HG03135 (cell line): ENCODE data around the gene RAB31.
"Not testable (repeated sequence)": the region's sequence is repeated elsewhere in the genome, so short reads cannot be mapped to it uniquely, and the experiment has no call there.

Experiments used
- ATAC-seq: cut with Tn5 transposase; IDR thresholded peaks from one replicate; pipeline ENCODE4 v1.9.1; 2021; ENCODE audit warnings: mild to moderate bottlenecking, moderate library complexity; ENCODE audit not compliant: unreplicated experiment

RAB31 gene

GRCh38 chr18:9757827-9758621, 49.9 kb downstream of the RAB31 start:
- no peak for ATAC-seq

- ATAC-seq = no peak
Measured at GRCh38 chr18:9758624-9759075, 50.5 kb downstream of the RAB31 start.

GRCh38 chr18:9760641-9761040, 52.5 kb downstream of the RAB31 start:
- ATAC-seq = no peak

GRCh38 chr18:9762526-9762925, 54.4 kb downstream of the RAB31 start:
- ATAC-seq = no peak

GRCh38 chr18:9763157-9763556, 55.1 kb downstream of the RAB31 start:
- no peak for ATAC-seq

GRCh38 chr18:9764011-9764481, 55.9 kb downstream of the RAB31 start:
- no peak for ATAC-seq

GRCh38 chr18:9765501-9765900, 57.4 kb downstream of the RAB31 start:
- no peak for ATAC-seq

- no peak for ATAC-seq
Measured at GRCh38 chr18:9766076-9766481, 58.0 kb downstream of the RAB31 start.

- ATAC-seq = no peak
Measured at GRCh38 chr18:9766740-9767139, 58.6 kb downstream of the RAB31 start.

- not testable (repeated sequence) for ATAC-seq
Measured at GRCh38 chr18:9768071-9768691, 60.1 kb downstream of the RAB31 start.

- ATAC-seq = not testable (repeated sequence)
Measured at GRCh38 chr18:9770111-9770510, 62.0 kb downstream of the RAB31 start.

- ATAC-seq = no peak
Measured at GRCh38 chr18:9771261-9771976, 63.3 kb downstream of the RAB31 start.

- ATAC-seq = no peak
Measured at GRCh38 chr18:9771977-9772660, 64.0 kb downstream of the RAB31 start.

GRCh38 chr18:9772847-9773677, 65.0 kb downstream of the RAB31 start:
- no peak for ATAC-seq

GRCh38 chr18:9774150-9774549, 66.0 kb downstream of the RAB31 start:
- no peak for ATAC-seq

GRCh38 chr18:9775178-9775577, 67.1 kb downstream of the RAB31 start:
- no peak for ATAC-seq

GRCh38 chr18:9779630-9780029, 71.5 kb downstream of the RAB31 start:
- no peak for ATAC-seq

GRCh38 chr18:9782073-9782857, 74.2 kb downstream of the RAB31 start:
- no peak for ATAC-seq

GRCh38 chr18:9786631-9787030, 78.5 kb downstream of the RAB31 start:
- ATAC-seq = no peak
